ENCODE results near the gene GNAT2. TPM values are rescaled to one million over a fixed set of nuclear protein-coding genes. Genes with fewer than 3 reads are reported as not detected.
A peak's percentile ranks its signal among the peaks of the same experiment; 100 is the strongest.

Gene GNAT2
- total RNA-seq, 2 experiments from 2014 or later, result 0.81 to 0.88 TPM

DNA sequence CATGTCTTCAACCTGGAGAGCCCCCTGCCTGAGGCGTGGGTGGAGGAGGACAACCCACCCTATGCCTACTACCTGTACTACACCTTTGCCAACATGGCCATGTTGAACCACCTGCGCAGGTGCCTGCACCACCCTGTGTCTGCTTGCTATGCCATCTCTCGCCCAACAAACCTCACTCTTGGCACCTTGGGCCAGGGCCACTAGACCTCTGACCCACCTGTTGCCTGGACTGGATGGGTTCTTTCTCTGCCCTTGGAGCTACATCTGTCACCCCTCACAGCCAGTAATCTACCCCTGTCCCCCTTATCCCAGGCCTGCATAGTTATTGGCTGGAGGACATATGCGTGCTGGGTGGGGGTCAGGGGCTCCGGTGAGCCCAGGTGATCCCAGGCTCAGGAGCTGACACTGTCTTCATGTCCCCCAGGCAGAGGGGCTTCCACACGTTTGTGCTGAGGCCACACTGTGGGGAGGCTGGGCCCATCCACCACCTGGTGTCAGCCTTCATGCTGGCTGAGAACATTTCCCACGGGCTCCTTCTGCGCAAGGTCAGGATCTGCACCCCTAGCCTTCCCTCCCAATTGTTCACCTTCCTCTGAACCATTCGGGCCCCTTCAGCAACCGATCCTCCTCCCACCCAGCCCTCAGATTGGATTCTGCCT, 10.1 kb upstream of the GNAT2 start:
- ATAC-seq, result no peak
- Mint-ChIP-seq H3K36me3 (ENCODE audit: low read depth) (peaks cover 30% of the 10 kb centered on the region), H3K4me3 (no peak overlapping the region), H3K9me3 (no peaks in the 10 kb centered on the region), H3K4me1 (ENCODE audit: low read depth) (peaks cover 7% of the 10 kb centered on the region), H3K27ac (no peak overlapping the region), H3K27me3 (no peaks in the 10 kb centered on the region)
- ChIA-PET POLR2A (interaction anchor here (0.7 to 1.1 kb wide), 5 partner anchors 10 to 81 kb away, joined by 3 to 4 read pairs (median 3); partner anchors contain the start of genes AMPD2, GNAI3 and GNAT2), CTCF (interaction anchor here (0.6 to 18.5 kb wide), 19 partner anchors 10 to 355 kb away, joined by 3 to 294 read pairs (median 4); partner anchors contain the start of genes AHCYL1, AMPD2, GNAI3 and GNAT2)
- no peak for DNase-seq
- intact Hi-C loops (cut with micrococcal nuclease), result no loop called here
- TF ChIP-seq, protein P1, sequence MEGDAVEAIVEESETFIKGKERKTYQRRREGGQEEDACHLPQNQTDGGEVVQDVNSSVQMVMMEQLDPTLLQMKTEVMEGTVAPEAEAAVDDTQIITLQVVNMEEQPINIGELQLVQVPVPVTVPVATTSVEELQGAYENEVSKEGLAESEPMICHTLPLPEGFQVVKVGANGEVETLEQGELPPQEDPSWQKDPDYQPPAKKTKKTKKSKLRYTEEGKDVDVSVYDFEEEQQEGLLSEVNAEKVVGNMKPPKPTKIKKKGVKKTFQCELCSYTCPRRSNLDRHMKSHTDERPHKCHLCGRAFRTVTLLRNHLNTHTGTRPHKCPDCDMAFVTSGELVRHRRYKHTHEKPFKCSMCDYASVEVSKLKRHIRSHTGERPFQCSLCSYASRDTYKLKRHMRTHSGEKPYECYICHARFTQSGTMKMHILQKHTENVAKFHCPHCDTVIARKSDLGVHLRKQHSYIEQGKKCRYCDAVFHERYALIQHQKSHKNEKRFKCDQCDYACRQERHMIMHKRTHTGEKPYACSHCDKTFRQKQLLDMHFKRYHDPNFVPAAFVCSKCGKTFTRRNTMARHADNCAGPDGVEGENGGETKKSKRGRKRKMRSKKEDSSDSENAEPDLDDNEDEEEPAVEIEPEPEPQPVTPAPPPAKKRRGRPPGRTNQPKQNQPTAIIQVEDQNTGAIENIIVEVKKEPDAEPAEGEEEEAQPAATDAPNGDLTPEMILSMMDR (IDR thresholded peaks at IDR 0.05), result no peak

DNA sequence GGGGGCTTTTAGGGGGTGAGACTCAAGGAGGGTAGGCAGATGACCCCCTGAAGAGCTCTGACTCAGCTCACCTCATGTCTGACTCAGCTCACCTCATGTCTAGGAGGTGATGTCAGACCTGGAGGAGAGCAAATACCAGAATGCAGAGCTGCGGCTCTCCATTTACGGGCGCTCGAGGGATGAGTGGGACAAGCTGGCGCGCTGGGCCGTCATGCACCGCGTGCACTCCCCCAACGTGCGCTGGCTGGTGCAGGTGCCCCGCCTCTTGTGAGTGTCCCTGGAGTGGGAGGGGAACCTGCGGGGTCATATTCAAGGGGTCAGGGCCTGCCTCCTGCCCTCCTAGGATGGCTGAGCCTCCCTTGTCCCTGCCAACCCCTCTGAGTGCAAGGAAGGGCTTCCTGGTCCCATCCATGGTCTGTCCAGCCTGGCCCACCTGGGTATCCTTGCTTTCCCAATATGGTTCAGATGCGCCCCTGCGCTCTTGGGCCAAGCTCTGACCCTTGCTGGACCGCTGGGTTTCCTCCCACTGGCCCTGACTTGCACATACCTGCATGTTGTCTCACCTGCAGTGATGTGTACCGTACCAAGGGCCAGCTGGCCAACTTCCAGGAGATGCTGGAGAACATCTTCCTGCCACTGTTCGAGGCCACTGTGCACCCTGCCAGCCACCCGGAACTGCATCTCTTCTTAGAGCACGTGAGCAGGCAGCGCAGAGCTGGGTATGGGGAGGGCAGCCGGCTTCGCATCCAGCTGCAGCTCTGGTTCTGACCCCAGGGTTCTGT, 9.3 kb upstream of the GNAT2 start:
- TF ChIP-seq, protein P1 (IDR thresholded peaks at IDR 0.05), result no peak
- Mint-ChIP-seq H3K27ac (no peak overlapping the region), H3K36me3 (ENCODE audit: low read depth) (peaks cover 30% of the 10 kb centered on the region), H3K4me1 (ENCODE audit: low read depth) (peaks cover 9% of the 10 kb centered on the region), H3K27me3 (no peaks in the 10 kb centered on the region), H3K9me3 (no peaks in the 10 kb centered on the region), H3K4me3 (no peak overlapping the region)
- ChIA-PET POLR2A (interaction anchor here (0.7 to 1.1 kb wide), 5 partner anchors 8 to 80 kb away, joined by 3 to 4 read pairs (median 3); partner anchors contain the start of genes AMPD2 and GNAT2), CTCF (interaction anchor here (1.1 to 18.5 kb wide), 10 partner anchors 9 to 356 kb away, joined by 3 to 294 read pairs (median 7); partner anchors contain the start of genes AHCYL1, AMPD2, GNAI3 and GNAT2)
- ATAC-seq, result peak; percentile 31
- intact Hi-C loops (cut with micrococcal nuclease), result no loop called here
- DNase-seq, result no peak

DNA sequence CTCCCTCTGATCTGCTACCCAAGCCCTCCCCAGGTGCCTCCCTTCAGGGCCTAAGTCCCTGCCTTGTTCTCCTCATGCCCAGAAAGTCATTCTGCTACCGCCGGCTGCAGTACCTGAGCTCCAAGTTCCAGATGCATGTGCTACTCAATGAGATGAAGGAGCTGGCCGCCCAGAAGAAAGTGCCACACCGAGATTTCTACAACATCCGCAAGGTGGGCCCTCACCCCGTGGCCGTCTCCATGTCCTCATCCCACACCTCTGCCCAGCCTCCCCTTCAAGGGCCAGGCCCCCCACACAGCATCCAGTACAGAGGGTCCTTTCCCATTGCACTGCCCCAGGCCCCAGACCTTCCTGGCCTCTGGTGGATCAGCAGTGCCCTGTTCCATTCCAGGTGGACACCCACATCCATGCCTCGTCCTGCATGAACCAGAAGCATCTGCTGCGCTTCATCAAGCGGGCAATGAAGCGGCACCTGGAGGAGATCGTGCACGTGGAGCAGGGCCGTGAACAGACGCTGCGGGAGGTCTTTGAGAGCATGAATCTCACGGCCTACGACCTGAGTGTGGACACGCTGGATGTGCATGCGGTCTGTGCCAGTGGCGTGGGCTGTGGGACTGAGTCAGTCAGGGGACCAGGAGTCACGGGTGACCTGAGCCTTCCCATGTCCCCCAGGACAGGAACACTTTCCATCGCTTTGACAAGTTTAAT, 8.4 kb upstream of the GNAT2 start:
- TF ChIP-seq, protein P1 (IDR thresholded peaks at IDR 0.05), result no peak
- Mint-ChIP-seq H3K9me3 (no peaks in the 10 kb centered on the region), H3K36me3 (ENCODE audit: low read depth) (peaks cover 30% of the 10 kb centered on the region), H3K4me1 (ENCODE audit: low read depth) (peaks cover 17% of the 10 kb centered on the region), H3K4me3 (no peak overlapping the region), H3K27ac (peak overlapping the region; percentile 1), H3K27me3 (no peaks in the 10 kb centered on the region)
- DNase-seq (no peak), ATAC-seq (no peak)
- CTCF ChIA-PET, result interaction anchor here (1.3 to 18.5 kb wide), 5 partner anchors 12 to 86 kb away, joined by 3 to 294 read pairs (median 29); partner anchors contain the start of genes GNAI3 and GPR61
- POLR2A ChIA-PET, result interaction anchor here (1.1 kb wide), 1 partner anchor 9 kb away, joined by 4 read pairs; no protein-coding TSS in a partner anchor
- intact Hi-C loops (cut with micrococcal nuclease), result no loop called here

DNA sequence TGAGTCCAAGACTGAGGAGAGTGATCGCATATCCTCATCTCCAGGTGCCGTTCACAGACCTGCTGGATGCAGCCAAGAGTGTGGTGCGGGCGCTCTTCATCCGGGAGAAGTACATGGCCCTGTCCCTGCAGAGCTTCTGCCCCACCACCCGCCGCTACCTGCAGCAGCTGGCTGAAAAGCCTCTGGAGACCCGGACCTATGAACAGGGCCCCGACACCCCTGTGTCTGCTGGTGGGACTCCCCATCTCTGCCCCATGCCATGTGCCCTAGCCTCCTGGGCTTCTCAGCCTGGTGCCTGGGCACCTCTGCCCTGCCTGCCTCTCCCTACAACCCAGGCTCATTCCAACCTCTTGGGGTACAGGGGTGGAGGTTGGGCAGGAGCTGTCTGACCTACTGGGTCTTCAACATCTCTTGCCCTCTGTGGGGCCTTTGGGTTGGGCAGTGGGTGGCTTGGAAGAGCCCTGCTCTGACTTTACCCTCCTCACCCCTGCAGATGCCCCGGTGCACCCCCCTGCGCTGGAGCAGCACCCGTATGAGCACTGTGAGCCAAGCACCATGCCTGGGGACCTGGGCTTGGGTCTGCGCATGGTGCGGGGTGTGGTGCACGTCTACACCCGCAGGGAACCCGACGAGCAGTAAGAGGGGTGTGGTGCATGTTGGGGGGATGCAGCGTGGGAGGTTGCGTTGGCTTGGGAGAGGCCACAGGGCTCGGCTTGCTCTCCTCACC, 7.4 kb upstream of the GNAT2 start:
- DNase-seq, result no peak
- peaks cover 27% of the 10 kb centered on the region for H3K4me1 Mint-ChIP-seq (ENCODE audit: low read depth)
- POLR2A ChIA-PET, result no interaction called here
- no peak overlapping the region for H3K4me3 Mint-ChIP-seq
- peaks cover 32% of the 10 kb centered on the region for H3K36me3 Mint-ChIP-seq (ENCODE audit: low read depth)
- no peaks in the 10 kb centered on the region for H3K9me3 Mint-ChIP-seq
- intact Hi-C loops (cut with micrococcal nuclease), result no loop called here
- ATAC-seq, result no peak
- no peak overlapping the region for H3K27ac Mint-ChIP-seq
- CTCF ChIA-PET, result interaction anchor here (1.3 to 18.5 kb wide), 4 partner anchors 11 to 85 kb away, joined by 3 to 294 read pairs (median 9); partner anchors contain the start of genes GNAI3 and GPR61
- TF ChIP-seq, protein P1 (IDR thresholded peaks at IDR 0.05), result no peak
- no peaks in the 10 kb centered on the region for H3K27me3 Mint-ChIP-seq
